Rectal smooth muscle tissue (tissue), 1 donor: ENCODE data around the gene PGC.

Source experiments
- H3K27ac ChIP-seq: one replicate; pipeline ENCODE4 v1.7.0; 2013; ENCODE audit warnings: low read depth, low read length, inconsistent platforms
- H3K27me3 ChIP-seq: one replicate; pipeline ENCODE4 v1.7.0; 2013; ENCODE audit warnings: low read length; ENCODE audit not compliant: control insufficient read depth, insufficient read depth
- H3K36me3 ChIP-seq: one replicate; pipeline ENCODE4 v1.7.0; 2013; ENCODE audit warnings: low read length; ENCODE audit not compliant: control insufficient read depth, insufficient read depth
- H3K4me1 ChIP-seq: one replicate; pipeline ENCODE4 v1.7.0; 2013; ENCODE audit warnings: low read length; ENCODE audit not compliant: control insufficient read depth, insufficient read depth
- H3K4me3 ChIP-seq: one replicate; pipeline ENCODE4 v1.7.0; 2013; ENCODE audit warnings: low read length
- H3K9ac ChIP-seq: one replicate; pipeline ENCODE4 v1.7.0; 2013; ENCODE audit warnings: low read length

The PGC gene

DNA sequence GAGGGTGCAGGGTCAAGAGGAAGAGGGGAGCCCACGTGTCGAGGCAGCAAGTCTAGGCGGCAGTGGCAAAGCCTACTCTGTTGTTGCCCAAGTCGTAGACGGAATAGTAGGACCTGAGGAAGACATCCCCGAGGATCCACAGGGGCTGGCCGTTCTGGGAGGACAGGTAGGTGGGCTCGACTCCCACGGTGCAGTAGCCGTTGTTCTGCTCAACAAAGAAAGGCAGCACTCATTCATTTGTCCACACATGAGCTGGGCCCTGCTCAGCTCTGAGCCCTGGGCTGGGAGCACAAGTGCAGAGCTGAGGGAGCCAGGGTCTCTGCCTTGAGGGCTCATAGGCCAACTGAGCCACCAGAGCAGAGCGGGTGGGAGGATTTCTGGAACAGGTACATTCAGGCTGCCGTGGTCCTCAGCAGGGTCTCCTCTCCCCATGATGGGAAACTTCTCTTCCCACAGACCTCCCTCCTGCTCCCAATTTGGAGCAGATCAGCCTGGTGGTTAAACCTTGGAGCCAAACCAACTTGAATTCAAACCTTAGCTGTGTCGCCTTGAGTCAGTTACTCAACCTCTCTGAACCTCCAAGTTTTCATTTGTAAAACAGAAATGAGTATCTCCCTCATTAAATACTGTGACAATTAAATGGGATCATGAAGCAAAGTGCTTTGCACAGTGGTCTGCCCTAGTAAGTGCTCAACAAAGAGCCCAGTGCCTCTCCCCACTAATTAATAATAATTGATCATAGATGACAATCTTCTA is 10.2 kb downstream of the PGC start:
- H3K27me3 ChIP-seq = no peaks in the 10 kb centered on the region
- H3K4me1 ChIP-seq = peaks cover 13% of the 10 kb centered on the region
- no peaks in the 10 kb centered on the region for H3K36me3 ChIP-seq
- H3K4me3 ChIP-seq = no peak overlapping the region
- no peak overlapping the region for H3K27ac ChIP-seq
- no peak overlapping the region for H3K9ac ChIP-seq

DNA sequence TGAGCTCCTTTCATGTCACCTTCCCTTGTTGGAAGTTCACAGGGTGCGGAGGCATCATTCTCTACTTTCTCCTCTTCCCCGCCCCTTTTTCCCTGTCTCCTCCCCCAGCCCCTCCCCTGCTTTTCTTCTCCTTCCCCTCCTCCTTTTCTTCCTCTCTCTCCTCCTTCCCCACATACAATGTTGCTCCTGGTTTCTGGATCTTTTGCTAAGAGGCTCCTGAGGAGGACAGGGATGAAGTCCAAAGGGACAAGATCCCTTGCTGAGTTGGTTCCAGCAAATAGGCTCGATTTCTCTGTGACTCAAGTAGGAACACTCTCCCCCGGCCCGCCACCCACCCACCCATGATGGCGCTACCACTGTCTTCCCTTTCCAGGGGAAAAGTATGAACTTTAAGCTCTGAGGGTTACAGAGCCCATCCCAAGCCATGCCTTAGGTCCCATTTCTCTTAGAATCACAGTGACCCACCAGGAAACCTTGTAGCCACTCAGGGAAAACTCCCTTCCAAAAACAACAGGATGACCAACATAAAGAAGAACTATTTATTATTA is 10.9 kb downstream of the PGC start:
- Histone ChIP-seq H3K4me3 (peak overlapping the region; percentile 32), H3K36me3 (no peaks in the 10 kb centered on the region), H3K4me1 (peaks cover 13% of the 10 kb centered on the region), H3K27me3 (no peaks in the 10 kb centered on the region), H3K27ac (no peak overlapping the region), H3K9ac (no peak overlapping the region)

DNA sequence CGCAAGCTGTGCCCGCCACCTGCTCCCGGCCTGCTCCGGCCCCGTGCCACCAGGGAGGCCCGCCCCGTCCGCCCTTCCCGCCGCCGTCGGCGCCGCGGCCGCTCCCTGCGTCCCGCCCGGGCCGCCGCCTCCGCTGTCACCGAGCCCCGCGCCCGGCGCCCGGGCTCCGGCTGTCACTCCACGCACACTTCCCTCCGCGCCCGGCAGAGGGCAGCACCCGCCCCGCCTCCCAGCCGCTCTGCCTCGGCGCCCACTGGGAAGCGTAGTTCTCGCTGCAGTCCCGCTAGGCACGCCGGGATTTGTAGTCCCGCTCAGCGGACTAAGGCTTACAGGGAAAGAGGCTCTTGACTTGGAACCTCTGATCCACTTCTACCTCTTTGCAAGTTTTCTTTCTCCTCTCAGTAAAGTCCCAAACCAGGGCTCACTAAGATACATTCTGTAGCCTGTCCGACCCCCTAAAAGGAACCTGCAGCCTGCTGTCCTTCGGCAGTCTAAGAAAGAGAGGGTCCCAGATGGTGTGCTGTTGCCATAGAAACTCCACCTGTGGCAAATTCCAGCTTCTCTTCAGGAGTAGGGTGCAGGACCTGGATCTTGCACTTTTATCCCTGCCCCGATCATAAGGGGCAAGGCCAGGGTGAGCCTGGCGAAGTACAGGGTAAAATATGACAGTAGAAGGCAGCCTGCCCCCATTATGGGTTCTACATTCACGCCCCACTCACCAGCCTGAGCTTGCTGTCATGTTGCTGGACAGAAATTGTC is 11.6 kb downstream of the PGC start, which contains the start of gene TFEB:
Gene TFEB, minus strand, starts transcription at position 182 of the 759 bp plus-strand sequence. CDS start 44,395 bp downstream, outside the sequence.
- peaks cover 13% of the 10 kb centered on the region for H3K4me1 ChIP-seq
- H3K4me3 ChIP-seq = peak within 1 kb of the TSS; percentile 79
- no peaks in the 10 kb centered on the region for H3K36me3 ChIP-seq
- H3K27me3 ChIP-seq = no peaks in the 10 kb centered on the region
- H3K27ac ChIP-seq = peak within 1 kb of the TSS; percentile 94
- peak within 1 kb of the TSS; percentile 85 for H3K9ac ChIP-seq

DNA sequence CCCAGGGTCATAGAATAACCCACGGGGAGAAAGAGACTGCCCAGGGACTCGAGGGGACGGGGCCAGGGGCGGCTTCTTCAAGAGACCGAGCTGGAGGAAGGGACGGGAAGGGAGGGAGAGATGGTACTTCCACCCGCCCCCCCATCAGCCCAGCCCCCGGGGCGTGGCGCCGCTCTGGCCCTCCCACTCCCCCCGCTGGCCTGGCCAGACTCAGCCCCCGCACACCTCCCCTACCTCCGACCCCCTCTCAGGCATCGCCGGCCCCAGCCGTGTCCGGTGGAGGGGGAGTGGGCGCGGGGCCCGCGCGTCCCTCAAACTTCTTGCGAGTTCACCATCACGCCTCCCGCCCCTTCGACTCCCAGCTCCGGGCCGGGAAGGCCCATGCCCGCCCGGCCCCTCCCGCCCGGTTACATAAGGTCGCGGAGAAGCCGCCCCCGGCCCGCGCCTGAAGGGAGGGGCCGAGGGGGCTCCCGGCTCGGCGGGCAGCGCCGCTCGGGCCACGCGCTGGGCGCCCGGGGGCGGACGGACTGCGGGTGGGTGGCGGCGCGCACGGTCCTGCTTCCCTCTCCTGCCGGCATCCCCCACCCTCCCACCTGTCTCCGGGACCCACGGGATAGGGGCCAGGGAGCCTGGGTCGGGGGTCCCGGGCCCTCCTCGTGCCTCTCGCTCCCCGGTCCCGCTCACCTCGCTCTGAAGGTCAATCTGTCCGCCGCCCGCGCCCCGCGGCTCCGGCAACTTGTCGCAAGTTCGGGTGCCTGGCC is 12.4 kb downstream of the PGC start:
- no peaks in the 10 kb centered on the region for H3K36me3 ChIP-seq
- peaks cover 16% of the 10 kb centered on the region for H3K4me1 ChIP-seq
- peak overlapping the region; percentile 85 for H3K9ac ChIP-seq
- peak overlapping the region; percentile 79 for H3K4me3 ChIP-seq
- H3K27me3 ChIP-seq = no peaks in the 10 kb centered on the region
- peak overlapping the region; percentile 94 for H3K27ac ChIP-seq

DNA sequence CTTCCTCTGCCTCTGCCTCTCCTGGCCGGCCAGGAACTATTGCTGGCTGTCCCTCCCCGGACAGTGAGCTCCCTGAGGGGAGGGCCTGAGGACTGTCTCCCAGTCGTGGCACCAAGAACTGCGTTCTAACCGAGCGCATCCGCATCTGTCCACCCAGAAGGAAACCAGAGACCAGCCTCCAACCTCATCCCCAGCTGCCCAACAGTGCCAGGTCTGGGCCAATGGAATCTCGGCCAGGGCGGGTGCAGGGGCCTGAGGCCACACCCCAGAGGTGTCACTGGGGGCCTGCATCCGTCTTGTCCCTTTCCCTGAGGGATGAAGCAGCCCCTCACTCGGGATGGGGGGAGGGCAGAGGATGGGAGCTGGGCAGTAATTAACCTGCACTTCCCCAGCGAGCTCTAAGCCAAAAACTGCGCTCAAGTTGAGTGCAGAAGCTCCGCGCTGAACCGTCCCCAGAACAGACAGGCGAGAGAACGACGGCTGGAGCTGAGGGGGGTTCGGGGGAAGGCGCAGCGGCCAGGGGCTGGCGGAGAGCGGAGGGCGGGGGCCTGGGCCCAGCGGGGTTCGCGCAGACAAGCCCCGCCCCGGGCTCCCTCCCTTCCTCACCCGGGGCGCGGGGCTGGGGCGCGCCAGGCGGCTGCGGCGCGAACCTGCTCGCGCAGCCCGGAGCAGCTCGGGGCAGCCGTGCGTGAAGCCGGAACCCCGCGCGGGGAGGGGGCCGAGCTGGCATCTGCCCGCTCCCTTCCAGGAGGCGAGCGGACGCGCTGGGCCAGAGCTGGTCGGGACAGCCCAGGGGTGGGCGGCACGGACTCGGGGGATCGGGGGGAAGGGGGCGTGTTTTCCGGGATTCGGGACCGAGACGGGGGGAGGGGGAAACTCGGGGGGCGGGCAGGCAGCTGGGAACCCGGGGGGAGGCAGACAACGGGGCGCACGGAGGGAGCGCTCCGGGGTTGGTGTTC is 13.2 kb downstream of the PGC start:
- peak overlapping the region; percentile 94 for H3K27ac ChIP-seq
- H3K36me3 ChIP-seq = no peaks in the 10 kb centered on the region
- H3K9ac ChIP-seq = peak overlapping the region; percentile 25
- peak overlapping the region; percentile 79 for H3K4me3 ChIP-seq
- H3K4me1 ChIP-seq = peaks cover 16% of the 10 kb centered on the region
- no peaks in the 10 kb centered on the region for H3K27me3 ChIP-seq

DNA sequence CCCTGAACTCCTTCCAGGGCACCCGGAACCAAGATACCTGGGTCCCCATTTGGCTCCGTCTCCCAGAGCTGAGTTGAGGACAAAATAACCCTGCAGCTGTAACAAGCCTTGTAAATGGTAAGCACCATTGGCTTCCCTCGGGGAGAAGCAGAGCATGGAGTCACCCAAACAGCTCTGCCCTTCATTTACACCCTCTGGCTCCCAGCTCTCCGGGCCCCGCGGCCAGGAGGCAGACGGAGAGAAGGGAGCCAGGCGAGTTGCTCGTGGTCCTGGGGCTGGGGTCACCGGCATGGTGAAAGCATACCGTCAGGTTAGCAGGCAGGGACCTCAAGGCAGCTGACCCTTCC is 13.9 kb downstream of the PGC start:
- peak overlapping the region; percentile 6 for H3K9ac ChIP-seq
- H3K4me3 ChIP-seq = peak overlapping the region; percentile 79
- H3K4me1 ChIP-seq = peaks cover 16% of the 10 kb centered on the region
- H3K27me3 ChIP-seq = no peaks in the 10 kb centered on the region
- H3K36me3 ChIP-seq = no peaks in the 10 kb centered on the region
- H3K27ac ChIP-seq = peak overlapping the region; percentile 94

DNA sequence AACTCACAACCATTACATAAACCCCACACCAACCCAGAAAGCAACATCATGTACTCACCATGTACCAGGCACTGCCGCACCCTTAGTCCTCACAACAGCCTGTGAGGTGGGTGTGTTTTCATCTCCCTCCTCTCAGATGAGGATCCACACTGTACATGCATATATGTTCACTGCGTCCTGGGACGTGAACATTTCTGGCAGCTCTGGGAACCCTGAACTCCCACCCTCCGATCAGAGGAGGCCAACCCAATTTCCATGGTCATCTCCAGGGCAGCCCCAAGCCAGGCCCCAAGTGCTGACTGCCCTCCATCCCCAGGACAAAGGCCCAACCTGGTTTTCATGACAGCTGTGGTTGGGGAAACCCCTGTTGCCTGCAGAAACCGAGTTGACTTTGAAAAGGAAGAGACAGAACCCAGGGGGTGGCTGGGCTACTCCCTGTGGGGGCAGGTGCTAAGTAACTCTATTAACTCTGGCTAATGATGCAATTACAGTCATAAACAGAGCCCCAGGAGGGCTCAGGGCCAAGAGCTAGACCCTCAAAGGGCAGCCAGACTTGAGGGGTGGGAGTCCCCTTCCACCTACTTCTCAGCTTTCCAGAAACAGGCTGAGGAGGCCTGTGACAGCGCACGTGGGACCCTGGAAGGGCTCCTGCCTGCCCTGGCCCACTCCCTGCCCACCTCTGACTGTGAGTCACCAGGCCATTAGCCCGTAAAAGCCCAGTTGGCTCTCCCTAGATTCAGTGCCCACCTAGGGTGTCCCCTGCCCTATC is 14.4 kb downstream of the PGC start:
- H3K27me3 ChIP-seq = no peaks in the 10 kb centered on the region
- H3K4me1 ChIP-seq = peaks cover 16% of the 10 kb centered on the region
- H3K4me3 ChIP-seq = peak overlapping the region; percentile 79
- no peaks in the 10 kb centered on the region for H3K36me3 ChIP-seq
- peak overlapping the region; percentile 6 for H3K9ac ChIP-seq
- peak overlapping the region; percentile 94 for H3K27ac ChIP-seq

DNA sequence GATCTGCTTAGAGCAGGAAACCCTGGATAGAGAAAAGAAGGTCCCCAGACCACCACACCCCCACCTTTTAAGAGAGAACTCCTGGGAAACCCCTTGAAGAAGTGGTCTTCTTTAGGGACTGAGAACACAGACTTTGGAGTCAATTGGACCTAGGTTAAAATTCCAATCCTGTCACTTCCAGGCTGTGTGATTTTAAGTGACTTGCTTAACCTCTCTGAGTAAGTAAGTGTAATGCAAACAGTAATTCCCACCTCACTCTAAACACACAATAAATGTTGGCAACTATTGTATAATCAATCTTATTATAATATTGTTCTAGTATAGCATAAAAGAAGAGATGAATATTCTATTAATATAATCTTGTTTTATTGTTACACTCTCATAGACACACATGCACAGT is 15.0 kb downstream of the PGC start:
- H3K27ac ChIP-seq = no peak overlapping the region
- no peak overlapping the region for H3K4me3 ChIP-seq
- H3K4me1 ChIP-seq = peaks cover 16% of the 10 kb centered on the region
- H3K27me3 ChIP-seq = no peaks in the 10 kb centered on the region
- H3K36me3 ChIP-seq = no peaks in the 10 kb centered on the region
- H3K9ac ChIP-seq = no peak overlapping the region

DNA sequence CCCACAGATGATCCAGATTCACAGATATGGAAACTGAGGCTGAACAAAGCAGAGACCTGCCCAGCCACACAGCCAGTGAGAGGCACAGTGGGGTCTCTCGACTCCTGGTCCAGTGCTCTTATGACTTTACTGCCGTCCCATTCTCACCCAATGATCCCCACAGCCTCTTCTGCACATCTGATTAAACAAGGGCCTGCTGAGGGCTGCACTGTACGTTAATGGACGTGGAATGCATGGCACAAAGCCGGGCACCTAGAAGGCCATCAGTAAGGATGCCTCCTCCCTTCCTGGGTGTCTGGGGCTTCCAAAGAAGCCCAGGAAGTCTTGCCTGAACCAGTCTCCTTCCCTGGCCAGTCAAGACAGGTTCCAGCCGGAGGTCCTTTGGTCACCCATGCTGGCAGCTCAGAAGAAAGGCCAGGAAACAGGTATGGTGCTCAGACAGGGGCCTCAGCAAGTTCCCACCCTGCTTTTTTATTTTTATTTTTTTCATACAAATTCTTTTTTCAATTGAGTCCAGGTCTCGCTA is 15.6 kb downstream of the PGC start:
- no peak overlapping the region for H3K27ac ChIP-seq
- no peaks in the 10 kb centered on the region for H3K27me3 ChIP-seq
- no peak overlapping the region for H3K9ac ChIP-seq
- peaks cover 16% of the 10 kb centered on the region for H3K4me1 ChIP-seq
- no peaks in the 10 kb centered on the region for H3K36me3 ChIP-seq
- no peak overlapping the region for H3K4me3 ChIP-seq

DNA sequence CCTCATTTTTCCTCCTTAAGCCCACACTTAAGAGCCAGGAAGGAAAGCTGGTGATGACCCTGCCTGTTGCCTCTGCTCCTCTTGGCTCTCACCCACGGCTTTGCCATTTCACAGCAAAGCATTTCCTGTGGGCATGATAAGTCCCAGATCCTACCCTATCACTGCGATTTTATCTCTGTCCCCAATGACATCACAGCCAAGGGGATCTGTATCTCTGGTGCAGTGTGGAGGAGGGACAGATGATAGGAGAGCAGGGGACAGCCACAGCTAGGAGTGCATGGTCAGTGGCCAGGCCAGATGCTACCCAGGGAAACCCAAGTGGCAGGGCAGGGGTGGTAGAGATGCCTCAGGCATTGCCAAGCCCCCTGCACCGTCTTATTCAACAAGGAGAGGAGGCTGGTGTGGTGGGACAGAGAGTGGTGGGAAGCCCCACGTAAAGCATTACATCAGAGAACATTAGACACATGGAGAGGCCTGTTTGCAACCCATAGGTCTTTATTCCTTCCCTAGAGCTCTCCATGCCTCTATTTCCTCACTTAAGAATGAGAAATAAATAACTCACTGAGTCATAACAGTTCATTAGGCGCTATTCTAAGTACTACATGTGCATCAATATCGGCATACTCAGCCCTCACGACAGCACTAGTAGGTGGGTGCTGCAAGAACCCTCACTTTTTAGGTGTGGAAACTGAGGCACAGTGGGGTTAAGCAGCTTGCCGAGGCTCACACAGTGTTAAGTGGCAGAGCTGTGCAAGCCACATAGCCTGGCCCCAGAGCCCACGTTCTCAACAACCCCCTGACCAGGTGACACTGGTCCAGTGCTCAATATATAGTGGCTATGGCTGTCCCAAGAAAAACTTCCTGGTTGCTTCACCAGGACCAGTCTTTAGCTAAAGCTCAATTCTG is 16.4 kb downstream of the PGC start:
- H3K4me3 ChIP-seq = no peak overlapping the region
- H3K4me1 ChIP-seq = peaks cover 15% of the 10 kb centered on the region
- no peak overlapping the region for H3K27ac ChIP-seq
- no peaks in the 10 kb centered on the region for H3K27me3 ChIP-seq
- H3K36me3 ChIP-seq = no peaks in the 10 kb centered on the region
- no peak overlapping the region for H3K9ac ChIP-seq
